Stimulated activated CD8-positive, alpha-beta memory T cell treated with anti-CD3 and anti-CD28 coated beads, Interleukin-15, amount 100 ng/mL, for 1 hour (primary cell): ENCODE measurements around the gene RAB3GAP1.
"Not testable (repeated sequence)": the region's sequence is repeated elsewhere in the genome, so short reads cannot be mapped to it uniquely, and the experiment has no call there.

Experiments used
- DNase-seq: peaks from one replicate; pipeline ENCODE4 v3.0.0-alpha.2; 2020; ENCODE audit warnings: low read depth

Gene RAB3GAP1

GRCh38 chr2:135055182-135055786 lies 3.2 kb downstream of the RAB3GAP1 start:
- DNase-seq: no peak

GRCh38 chr2:135056790-135057189 lies 4.7 kb downstream of the RAB3GAP1 start:
- no peak for DNase-seq

- DNase-seq: no peak
Measured at GRCh38 chr2:135059577-135059976, 7.5 kb downstream of the RAB3GAP1 start.

- no peak for DNase-seq
Measured at GRCh38 chr2:135063210-135063609, 11.1 kb downstream of the RAB3GAP1 start.

GRCh38 chr2:135064149-135064548 lies 12.1 kb downstream of the RAB3GAP1 start:
- DNase-seq: no peak

GRCh38 chr2:135066710-135067109 lies 14.6 kb downstream of the RAB3GAP1 start:
- no peak for DNase-seq

GRCh38 chr2:135072125-135072997 lies 20.3 kb downstream of the RAB3GAP1 start:
- no peak for DNase-seq

GRCh38 chr2:135074216-135074615 lies 22.1 kb downstream of the RAB3GAP1 start:
- no peak for DNase-seq

GRCh38 chr2:135076556-135076955 lies 24.5 kb downstream of the RAB3GAP1 start:
- no peak for DNase-seq

GRCh38 chr2:135078417-135078816 lies 26.3 kb downstream of the RAB3GAP1 start:
- DNase-seq: no peak

- DNase-seq: no peak
Measured at GRCh38 chr2:135086222-135086621, 34.1 kb downstream of the RAB3GAP1 start.

- not testable (repeated sequence) for DNase-seq
Measured at GRCh38 chr2:135089597-135089996, 37.5 kb downstream of the RAB3GAP1 start.

- DNase-seq: no peak
Measured at GRCh38 chr2:135091681-135092080, 39.6 kb downstream of the RAB3GAP1 start.

- no peak for DNase-seq
Measured at GRCh38 chr2:135093193-135093592, 41.1 kb downstream of the RAB3GAP1 start.

GRCh38 chr2:135093670-135094330 lies 41.7 kb downstream of the RAB3GAP1 start:
- no peak for DNase-seq

GRCh38 chr2:135094508-135094907 lies 42.4 kb downstream of the RAB3GAP1 start:
- DNase-seq: no peak

- DNase-seq: no peak
Measured at GRCh38 chr2:135095591-135095990, 43.5 kb downstream of the RAB3GAP1 start.

- DNase-seq: no peak
Measured at GRCh38 chr2:135096665-135097446, 44.8 kb downstream of the RAB3GAP1 start.

- DNase-seq: no peak
Measured at GRCh38 chr2:135097532-135098231, 45.6 kb downstream of the RAB3GAP1 start.

- no peak for DNase-seq
Measured at GRCh38 chr2:135099802-135100483, 47.9 kb downstream of the RAB3GAP1 start.

GRCh38 chr2:135103843-135104242 lies 51.8 kb downstream of the RAB3GAP1 start:
- no peak for DNase-seq
